PFSK-1 (cell line): Measurements from ENCODE around the gene LDLRAP1.

ENCODE experiments used
- FOXP2 ChIP-seq: optimal IDR thresholded peaks from 2 replicates; pipeline ENCODE3; 2011; ENCODE audit warnings: borderline replicate concordance, control low read depth, inconsistent platforms; ENCODE audit not compliant: insufficient read depth; ENCODE audit errors: extremely low read length, extremely low read depth
- POLR2AphosphoS5 ChIP-seq: IDR thresholded peaks from 2 replicates; pipeline ENCODE4 v1.6.1; 2012; ENCODE audit warnings: low read depth, mild to moderate bottlenecking, control low read depth, low read length, moderate library complexity
- SIN3A ChIP-seq: IDR thresholded peaks from 2 replicates; pipeline ENCODE4 v1.6.1; 2012; ENCODE audit warnings: mild to moderate bottlenecking, low read length, moderate library complexity, borderline replicate concordance; ENCODE audit not compliant: insufficient read depth
- TAF1 ChIP-seq: IDR thresholded peaks from 2 replicates; pipeline ENCODE4 v1.6.1; 2012; ENCODE audit warnings: low read length, control low read depth, borderline replicate concordance; ENCODE audit not compliant: insufficient read depth
- TF ChIP-seq, protein P1 (sequence below), 2 experiments: IDR thresholded peaks; 2 replicates each; pipeline versions ENCODE4 v1.6.1 to v1.8.0; 2011 to 2012; ENCODE audit warnings: low read depth in 2 of 2, low read length in 2 of 2, control low read depth in 1 of 2, inconsistent platforms in 1 of 2, mild to moderate bottlenecking in 1 of 2, moderate library complexity in 1 of 2; ENCODE audit not compliant: insufficient read depth in 1 of 2

The LDLRAP1 gene

DNA sequence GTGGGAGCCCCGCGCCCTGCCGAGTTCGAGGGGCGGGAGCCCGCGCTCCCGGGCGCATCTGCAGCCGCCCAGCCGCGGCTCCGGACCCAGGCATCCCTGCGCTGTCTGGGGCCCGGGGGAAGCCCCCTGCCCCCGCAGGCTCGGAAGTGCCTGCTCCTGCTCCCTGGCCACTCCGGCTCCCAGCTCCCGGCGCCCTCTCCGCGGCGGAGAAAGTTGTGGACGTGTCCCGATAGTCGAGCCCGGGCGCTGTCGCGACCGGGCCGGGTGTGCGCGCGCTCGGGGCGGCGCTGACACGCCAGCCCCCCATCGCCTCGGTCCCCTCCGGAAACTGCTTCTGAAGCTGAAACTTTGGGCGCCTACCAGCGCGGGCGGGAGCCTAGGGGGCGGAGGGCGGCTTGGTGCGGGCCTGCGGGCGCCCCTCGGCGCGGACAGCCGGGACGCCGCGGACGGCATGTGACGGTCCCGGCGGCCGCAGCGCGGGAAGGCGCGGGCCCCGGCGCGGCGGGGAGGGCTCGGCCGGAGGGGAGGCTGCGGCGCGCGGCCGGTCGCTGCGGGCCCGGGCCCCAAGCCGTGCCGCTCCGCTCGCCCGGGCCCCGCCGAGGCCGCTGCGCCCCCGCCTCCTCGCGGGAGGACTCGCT is 73.7 kb downstream of the LDLRAP1 start:
- TF ChIP-seq POLR2AphosphoS5: no peak
- no peak for TF ChIP-seq FOXP2
- no peak for TF ChIP-seq TAF1
- TF ChIP-seq, protein P1, sequence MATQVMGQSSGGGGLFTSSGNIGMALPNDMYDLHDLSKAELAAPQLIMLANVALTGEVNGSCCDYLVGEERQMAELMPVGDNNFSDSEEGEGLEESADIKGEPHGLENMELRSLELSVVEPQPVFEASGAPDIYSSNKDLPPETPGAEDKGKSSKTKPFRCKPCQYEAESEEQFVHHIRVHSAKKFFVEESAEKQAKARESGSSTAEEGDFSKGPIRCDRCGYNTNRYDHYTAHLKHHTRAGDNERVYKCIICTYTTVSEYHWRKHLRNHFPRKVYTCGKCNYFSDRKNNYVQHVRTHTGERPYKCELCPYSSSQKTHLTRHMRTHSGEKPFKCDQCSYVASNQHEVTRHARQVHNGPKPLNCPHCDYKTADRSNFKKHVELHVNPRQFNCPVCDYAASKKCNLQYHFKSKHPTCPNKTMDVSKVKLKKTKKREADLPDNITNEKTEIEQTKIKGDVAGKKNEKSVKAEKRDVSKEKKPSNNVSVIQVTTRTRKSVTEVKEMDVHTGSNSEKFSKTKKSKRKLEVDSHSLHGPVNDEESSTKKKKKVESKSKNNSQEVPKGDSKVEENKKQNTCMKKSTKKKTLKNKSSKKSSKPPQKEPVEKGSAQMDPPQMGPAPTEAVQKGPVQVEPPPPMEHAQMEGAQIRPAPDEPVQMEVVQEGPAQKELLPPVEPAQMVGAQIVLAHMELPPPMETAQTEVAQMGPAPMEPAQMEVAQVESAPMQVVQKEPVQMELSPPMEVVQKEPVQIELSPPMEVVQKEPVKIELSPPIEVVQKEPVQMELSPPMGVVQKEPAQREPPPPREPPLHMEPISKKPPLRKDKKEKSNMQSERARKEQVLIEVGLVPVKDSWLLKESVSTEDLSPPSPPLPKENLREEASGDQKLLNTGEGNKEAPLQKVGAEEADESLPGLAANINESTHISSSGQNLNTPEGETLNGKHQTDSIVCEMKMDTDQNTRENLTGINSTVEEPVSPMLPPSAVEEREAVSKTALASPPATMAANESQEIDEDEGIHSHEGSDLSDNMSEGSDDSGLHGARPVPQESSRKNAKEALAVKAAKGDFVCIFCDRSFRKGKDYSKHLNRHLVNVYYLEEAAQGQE (IDR thresholded peaks at IDR 0.05; ENCODE audit: insufficient read depth in 1 of 2, low read depth in 2 of 2, low read length in 2 of 2): no peak
- TF ChIP-seq SIN3A: no peak

DNA sequence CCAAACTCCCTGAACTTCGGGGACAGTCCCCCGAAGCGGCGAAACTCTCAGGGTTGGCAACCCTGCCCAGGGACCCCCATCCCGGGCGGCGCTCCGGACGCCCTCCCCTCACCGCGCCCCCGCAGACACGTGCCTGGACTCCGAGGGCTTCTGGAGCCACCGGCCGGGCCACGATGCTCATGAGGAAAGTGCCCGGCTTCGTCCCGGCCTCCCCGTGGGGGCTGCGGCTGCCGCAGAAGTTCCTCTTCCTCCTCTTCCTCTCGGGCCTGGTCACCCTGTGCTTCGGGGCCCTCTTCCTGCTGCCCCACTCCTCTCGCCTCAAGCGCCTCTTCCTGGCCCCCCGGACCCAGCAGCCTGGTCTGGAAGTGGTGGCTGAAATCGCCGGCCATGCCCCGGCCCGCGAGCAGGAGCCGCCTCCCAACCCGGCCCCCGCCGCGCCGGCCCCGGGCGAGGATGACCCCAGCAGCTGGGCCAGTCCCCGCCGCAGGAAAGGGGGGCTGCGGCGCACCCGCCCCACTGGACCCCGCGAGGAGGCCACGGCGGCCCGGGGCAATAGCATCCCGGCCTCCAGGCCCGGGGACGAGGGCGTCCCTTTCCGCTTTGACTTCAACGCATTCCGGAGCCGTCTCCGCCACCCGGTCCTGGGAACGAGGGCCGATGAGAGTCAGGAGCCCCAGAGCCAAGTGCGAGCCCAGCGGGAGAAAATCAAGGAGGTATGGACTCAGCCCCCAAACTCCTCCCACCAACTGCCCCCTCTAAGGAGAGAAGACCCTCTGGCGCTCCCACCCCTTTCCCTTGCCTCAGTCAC is 74.4 kb downstream of the LDLRAP1 start:
- TF ChIP-seq POLR2AphosphoS5 (no peak), TAF1 (no peak), FOXP2 (no peak), SIN3A (no peak)
- TF ChIP-seq, protein P1 (IDR thresholded peaks at IDR 0.05; ENCODE audit: insufficient read depth in 1 of 2, low read depth in 2 of 2, low read length in 2 of 2): no peak

DNA sequence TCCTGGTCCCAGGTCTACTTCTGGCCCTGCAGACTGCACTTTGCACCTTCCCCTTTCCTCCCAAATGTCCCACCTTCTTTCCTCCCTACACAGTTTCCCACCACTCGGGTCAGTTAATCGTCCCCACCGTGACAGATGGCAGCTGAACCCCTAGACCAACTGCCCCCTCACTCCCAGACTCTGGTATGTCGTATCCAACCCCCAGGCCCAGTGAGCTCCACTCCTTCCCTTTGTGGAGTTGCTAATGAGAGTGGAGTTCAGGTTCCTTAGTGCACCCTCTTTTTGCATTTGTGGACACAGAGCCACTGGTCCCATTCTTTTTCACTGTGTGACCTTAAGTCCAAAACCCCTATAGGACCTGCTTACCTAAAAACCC is 75.0 kb downstream of the LDLRAP1 start:
- no peak for TF ChIP-seq SIN3A
- TF ChIP-seq, protein P1 (IDR thresholded peaks at IDR 0.05; ENCODE audit: insufficient read depth in 1 of 2, low read depth in 2 of 2, low read length in 2 of 2): no peak
- no peak for TF ChIP-seq TAF1
